Activated B cell treated with CpG ODN at 0.5 μM for 24 hours (primary cell): ENCODE data around the gene HELB. TPM values are rescaled to one million over a fixed set of nuclear protein-coding genes. Genes with fewer than 3 reads are reported as not detected.

Source experiments
- ATAC-seq: fragments of 200-7000 bp; cut with Tn5 transposase; one replicate; pipeline ENCODE4 v1.10.0; 2021; ENCODE audit warnings: low read depth, mild to moderate bottlenecking, moderate library complexity
- CTCF ChIA-PET: fragments of 350-600 bp; sonication (Branson Sonifier 250); formaldehyde crosslinking; loops from one replicate; lab custom pipeline; 2021; ENCODE audit warnings: antibody characterized with exemption; lab: Charles Lee
- POLR2A ChIA-PET: fragments of 350-600 bp; sonication (Branson Sonifier 250); formaldehyde crosslinking; loops from one replicate; lab custom pipeline; 2021; ENCODE audit warnings: antibody characterized with exemption; lab: Charles Lee
- DNase-seq: peaks from one replicate; pipeline ENCODE4 v3.0.0; 2022
- H3K27ac Mint-ChIP-seq: one replicate; pipeline ENCODE4 v1.8.0; 2020; ENCODE audit warnings: mixed read lengths
- H3K27me3 Mint-ChIP-seq: one replicate; pipeline ENCODE4 v1.8.0; 2021; ENCODE audit warnings: mixed read lengths
- H3K36me3 Mint-ChIP-seq: one replicate; pipeline ENCODE4 v1.8.0; 2021; ENCODE audit warnings: low read depth, mixed read lengths
- H3K4me1 Mint-ChIP-seq: one replicate; pipeline ENCODE4 v1.8.0; 2021; ENCODE audit warnings: mixed read lengths
- H3K4me3 Mint-ChIP-seq: one replicate; pipeline ENCODE4 v1.8.0; 2020; ENCODE audit warnings: mild to moderate bottlenecking, mixed read lengths
- H3K9me3 Mint-ChIP-seq: one replicate; pipeline ENCODE4 v1.8.0; 2020; ENCODE audit warnings: mixed read lengths
- CTCF ChIP-seq: fragments of 200-600 bp; IDR thresholded peaks from one replicate; pipeline ENCODE4 v1.8.0; 2022; ENCODE audit warnings: antibody characterized with exemption, mild to moderate bottlenecking
- intact Hi-C: fragments of 100-400 bp; cut with micrococcal nuclease; formaldehyde crosslinking; loops from one replicate; pipeline ENCODE4 v1.15.1; 2024
- total RNA-seq: library from RNA; stranded (reverse); gene quantifications from 2 replicates; pipeline ENCODE4 v1.2.3, GENCODE V29; 2022

HELB gene
- total RNA-seq, 1 donor from 2014 or later, result 7.2 TPM

- H3K4me3 Mint-ChIP-seq, result no peak overlapping the region
- ChIA-PET CTCF (no interaction called here), POLR2A (no interaction called here)
- H3K4me1 Mint-ChIP-seq, result no peaks in the 10 kb centered on the region
- H3K27ac Mint-ChIP-seq, result no peak overlapping the region
- no peak for TF ChIP-seq CTCF
- no peaks in the 10 kb centered on the region for H3K27me3 Mint-ChIP-seq
- intact Hi-C loops, result no loop called here
- no peaks in the 10 kb centered on the region for H3K9me3 Mint-ChIP-seq
- ATAC-seq (no peak), DNase-seq (no peak)
- no peaks in the 10 kb centered on the region for H3K36me3 Mint-ChIP-seq
These were observed 57.0 kb downstream of the HELB start for GRCh38 chr12:66359300-66359699.

- DNase-seq (no peak), ATAC-seq (no peak)
- Mint-ChIP-seq H3K27ac (no peak overlapping the region), H3K9me3 (no peaks in the 10 kb centered on the region), H3K27me3 (no peaks in the 10 kb centered on the region), H3K4me1 (no peaks in the 10 kb centered on the region), H3K4me3 (no peak overlapping the region), H3K36me3 (no peaks in the 10 kb centered on the region)
- TF ChIP-seq CTCF, result no peak
- POLR2A ChIA-PET, result no interaction called here
- intact Hi-C loops, result no loop called here
- CTCF ChIA-PET, result no interaction called here
These were observed 59.4 kb downstream of the HELB start for GRCh38 chr12:66361703-66362102.

GRCh38 chr12:66365718-66366490, 63.6 kb downstream of the HELB start:
- POLR2A ChIA-PET, result no interaction called here

GRCh38 chr12:66367015-66367667, 64.8 kb downstream of the HELB start:
- Mint-ChIP-seq H3K27me3 (no peaks in the 10 kb centered on the region), H3K9me3 (no peaks in the 10 kb centered on the region), H3K4me1 (no peaks in the 10 kb centered on the region), H3K27ac (no peak overlapping the region), H3K4me3 (no peak overlapping the region), H3K36me3 (no peaks in the 10 kb centered on the region)
- POLR2A ChIA-PET, result no interaction called here
- no peak for TF ChIP-seq CTCF
- ATAC-seq (no peak), DNase-seq (no peak)
- intact Hi-C loops, result no loop called here
- CTCF ChIA-PET, result no interaction called here

More at GRCh38 chr12:66365718-66366490, 63.6 kb downstream of the HELB start:
- Mint-ChIP-seq H3K27ac (no peak overlapping the region), H3K4me1 (no peaks in the 10 kb centered on the region), H3K9me3 (no peaks in the 10 kb centered on the region), H3K27me3 (no peaks in the 10 kb centered on the region), H3K36me3 (no peaks in the 10 kb centered on the region), H3K4me3 (no peak overlapping the region)
- TF ChIP-seq CTCF, result no peak
- ATAC-seq (no peak), DNase-seq (no peak)
- intact Hi-C loops, result no loop called here
- CTCF ChIA-PET, result no interaction called here

GRCh38 chr12:66371982-66372381, 69.7 kb downstream of the HELB start:
- TF ChIP-seq CTCF, result no peak
- Mint-ChIP-seq H3K27ac (no peak overlapping the region), H3K9me3 (no peaks in the 10 kb centered on the region), H3K27me3 (peaks cover 2% of the 10 kb centered on the region), H3K36me3 (no peaks in the 10 kb centered on the region), H3K4me1 (no peaks in the 10 kb centered on the region), H3K4me3 (no peak overlapping the region)
- CTCF ChIA-PET, result no interaction called here
- POLR2A ChIA-PET, result no interaction called here
- DNase-seq (no peak), ATAC-seq (no peak)
- intact Hi-C loops, result no loop called here
